Measurements from ENCODE around the gene COL4A1.

Gene COL4A1

DNA sequence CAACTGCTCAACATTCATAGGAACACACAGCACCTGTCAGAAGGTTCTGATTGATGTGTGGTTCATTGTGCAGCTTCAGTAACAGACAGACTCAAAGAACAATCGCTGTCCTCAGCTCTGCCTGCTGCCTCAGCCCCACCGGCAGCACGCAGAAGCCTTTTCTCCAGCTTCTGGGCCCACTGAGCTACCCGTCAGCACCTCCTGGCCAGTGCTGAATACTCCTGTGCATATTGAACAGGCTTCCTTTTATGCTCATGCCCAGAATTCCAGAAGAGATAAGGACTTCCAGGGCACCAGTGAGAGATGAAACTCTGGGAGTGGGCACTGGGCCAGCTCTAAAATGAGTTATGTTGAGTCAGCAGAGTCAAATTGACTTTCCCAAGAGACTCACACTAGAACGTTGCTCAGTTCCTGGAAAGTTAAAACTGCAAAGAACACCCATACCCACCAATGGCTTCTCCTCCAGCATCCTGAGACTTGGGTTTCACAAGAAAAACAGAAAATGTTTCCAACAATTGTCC is 119.3 kb downstream of the COL4A1 start:
- no peak for DNase-seq

GRCh38 chr13:110186231-110186855 is 120.6 kb downstream of the COL4A1 start:
- no peak for DNase-seq

GRCh38 chr13:110185696-110186095 is 121.3 kb downstream of the COL4A1 start:
- no peak for DNase-seq

DNA sequence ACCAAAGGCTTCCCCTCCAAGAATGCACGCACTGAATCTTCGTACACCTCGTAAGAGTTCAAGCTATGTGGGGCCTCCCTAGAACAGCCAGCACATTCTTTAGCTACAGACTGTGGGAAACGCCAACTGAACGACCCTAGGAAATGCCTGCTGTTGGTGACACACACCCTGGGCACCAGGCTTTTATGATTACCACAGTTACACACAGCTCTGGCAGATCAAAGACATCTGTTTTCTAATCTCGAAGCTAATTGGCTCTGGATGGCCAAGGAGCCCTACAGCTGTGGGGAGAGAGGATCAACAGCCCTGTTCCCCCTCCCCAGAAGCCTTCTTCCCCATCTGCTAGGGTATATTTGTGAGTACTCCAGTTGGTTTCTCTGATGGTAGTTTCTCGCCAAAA is 123.0 kb downstream of the COL4A1 start:
- DNase-seq = no peak

DNA sequence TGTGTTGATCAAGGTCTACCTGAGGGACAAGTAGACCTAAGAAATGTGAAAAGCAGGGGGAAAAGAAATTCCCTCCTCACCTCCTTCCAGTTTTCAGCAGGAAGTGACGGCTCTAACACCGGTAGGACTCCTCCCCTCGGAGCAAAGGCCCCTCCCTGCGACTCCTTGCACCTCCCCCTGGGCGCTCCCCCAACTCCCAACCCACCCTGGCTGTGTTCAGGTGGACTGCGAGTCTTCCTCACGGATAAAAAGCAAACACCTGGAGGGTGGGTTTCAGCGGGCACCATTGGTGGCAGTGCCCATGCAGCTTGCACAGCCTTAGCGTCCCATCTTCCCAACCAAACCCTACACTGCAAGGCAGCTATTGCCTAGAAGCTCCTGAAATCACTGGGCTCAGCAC is 124.5 kb downstream of the COL4A1 start:
- DNase-seq = no peak

DNA sequence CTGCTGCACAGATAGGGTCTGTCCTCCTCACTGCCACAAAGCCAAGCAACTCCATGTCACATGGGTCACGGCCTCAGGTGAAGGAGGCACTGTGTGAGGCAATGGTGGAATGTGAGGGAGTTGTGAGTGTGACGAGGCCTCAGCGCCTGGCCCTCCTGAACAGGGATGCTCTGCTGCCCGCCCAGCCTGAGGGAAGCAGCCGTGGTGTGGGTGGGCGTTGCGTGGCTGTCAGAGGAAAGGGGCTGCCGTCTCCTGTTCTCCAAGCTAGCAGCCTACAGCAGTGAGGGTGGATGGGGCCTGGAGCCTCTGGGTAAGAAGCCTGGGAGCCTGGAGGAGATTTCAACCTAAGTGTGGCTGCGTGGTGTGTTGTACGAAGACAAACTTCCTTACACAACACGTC is 125.0 kb downstream of the COL4A1 start:
- DNase-seq = no peak

DNA sequence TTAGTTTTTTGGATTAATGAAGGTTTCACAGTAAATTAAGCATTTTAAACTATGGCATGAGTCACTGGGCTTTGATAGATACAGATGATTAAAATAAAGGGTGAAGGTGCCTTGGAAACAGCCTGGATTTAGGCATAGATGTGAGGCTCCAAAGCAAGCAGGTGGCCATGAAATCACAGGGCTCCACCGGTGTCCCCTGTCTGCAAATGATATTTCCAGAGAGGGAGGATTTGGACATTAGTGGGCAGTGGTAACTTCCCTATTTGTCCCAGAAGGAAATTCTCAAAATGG is 127.2 kb downstream of the COL4A1 start:
- no peak for DNase-seq

DNA sequence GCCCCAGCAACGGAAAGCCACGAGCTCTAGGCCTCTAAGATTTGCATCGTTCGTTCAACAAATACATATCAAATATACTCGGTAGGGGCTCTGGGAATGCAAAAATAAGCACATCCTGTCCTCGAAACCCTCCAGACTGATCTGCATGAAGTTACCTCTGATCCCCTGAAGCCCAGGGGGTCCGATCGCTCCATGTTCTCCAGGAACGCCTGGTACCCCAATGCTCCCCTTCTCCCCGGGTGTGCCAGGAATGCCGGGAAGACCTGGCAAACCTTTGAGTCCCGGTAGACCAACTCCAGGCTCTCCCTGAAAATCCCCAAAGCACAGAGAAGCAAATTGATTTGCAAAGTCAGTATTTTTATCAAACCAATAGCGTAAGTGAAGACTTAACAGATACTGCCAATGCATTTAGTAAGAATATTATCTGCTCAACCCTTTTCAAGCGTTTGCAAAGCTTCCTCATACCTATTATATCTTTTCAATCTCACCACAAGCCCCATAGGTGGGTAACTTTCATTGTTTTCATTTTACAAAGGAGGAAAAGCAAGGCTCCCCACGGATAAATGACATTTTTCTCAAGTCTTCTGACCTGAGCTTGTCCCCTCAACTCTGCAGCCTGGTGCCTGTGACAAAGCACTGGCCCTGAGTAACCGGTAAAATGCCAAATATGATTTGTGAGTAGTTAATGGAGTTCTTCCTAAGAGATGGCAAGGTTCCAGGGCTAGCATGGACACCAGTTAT is 127.7 kb downstream of the COL4A1 start:
- DNase-seq = no peak

- no peak for DNase-seq
These were observed 129.2 kb downstream of the COL4A1 start for GRCh38 chr13:110177790-110178189.

GRCh38 chr13:110176431-110176830 is 130.5 kb downstream of the COL4A1 start:
- no peak for DNase-seq

DNA sequence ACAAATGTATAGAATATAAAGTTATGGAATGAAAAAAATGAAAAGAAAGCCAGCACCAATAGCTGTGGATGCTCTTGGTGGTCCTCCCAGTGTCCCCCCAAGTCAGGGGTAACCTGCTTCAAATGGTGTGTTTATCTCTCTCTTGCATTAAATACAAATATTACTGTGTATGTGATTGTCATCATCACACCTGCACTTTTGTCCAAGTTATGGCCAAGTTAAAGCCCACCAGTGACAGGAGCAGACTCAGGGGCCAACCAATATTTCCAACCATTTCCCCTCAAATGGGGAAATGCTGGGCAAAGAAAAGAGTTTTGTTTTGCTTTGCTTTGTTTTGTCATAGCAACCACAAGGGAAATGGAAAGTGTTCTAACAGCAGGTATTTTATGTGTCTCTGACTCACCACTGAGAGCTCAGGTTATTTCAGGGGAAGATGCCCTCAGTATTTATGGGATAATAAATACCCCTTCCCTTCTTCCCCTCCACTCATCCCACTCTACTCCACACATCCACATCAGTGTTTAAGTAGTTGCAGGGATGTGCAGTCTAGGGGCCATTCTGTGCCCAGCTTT is 133.6 kb downstream of the COL4A1 start:
- DNase-seq = no peak

DNA sequence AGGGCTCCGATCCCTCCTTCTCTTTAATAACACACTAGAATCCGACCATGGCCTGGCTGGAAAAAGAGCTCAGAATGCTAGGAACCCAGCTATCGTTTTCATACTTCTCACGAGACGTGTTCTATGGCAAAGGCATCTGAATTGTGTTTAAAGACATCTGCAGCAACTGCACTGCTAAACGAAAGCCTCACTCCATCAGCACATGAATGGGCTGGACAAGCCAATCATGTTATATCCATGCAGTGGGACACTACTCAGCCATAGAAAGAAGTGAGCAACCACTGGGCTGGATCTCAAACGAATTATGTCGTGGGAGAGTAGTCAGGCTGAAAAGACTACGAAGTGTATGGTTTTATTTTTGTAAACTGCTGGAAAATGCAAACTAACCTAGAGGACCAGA is 136.1 kb downstream of the COL4A1 start:
- DNase-seq = no peak

GRCh38 chr13:110170020-110170790 is 136.8 kb downstream of the COL4A1 start:
- no peak for DNase-seq

DNA sequence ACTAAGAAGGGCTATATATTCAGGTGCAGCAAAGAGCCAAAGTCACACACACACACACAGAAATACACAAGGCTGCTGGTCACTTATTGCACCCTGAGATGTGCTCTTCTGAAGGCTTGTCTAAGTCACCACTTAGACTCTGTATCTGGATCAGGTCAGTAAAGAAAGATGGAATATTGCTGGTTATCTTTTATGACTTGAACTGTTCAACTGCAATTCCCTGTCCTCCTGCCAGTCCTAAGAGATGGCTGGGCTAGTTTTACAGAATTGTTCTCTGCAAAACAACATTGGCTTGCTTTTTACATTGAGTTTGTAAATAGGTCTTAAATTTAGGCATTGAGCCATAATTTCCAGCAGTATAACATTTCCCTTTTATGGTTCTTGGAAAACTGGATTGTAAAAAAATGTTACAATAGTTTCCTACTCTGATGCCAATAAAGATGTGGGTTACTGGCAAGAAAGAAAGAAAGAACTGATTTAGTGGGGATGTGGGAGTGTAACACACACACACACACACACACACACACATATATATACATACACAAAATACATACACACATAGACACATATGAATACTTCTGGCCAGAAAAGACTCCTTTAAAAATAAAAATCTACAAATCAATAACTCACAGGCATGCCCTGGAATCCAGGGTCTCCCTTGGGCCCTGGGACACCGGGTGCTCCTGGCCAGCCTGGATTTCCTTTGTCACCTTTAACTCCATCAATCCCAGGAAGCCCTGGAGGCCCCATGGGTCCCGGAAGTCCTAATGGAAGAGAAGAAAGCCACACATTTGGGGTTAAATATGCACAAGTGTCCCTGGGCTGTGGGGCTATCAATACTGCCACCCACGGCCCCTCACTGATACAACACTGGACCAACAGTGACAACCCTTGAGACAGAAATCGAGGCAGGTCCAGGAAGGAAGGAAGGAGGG is 137.7 kb downstream of the COL4A1 start:
- DNase-seq = no peak

- no peak for DNase-seq
These were observed 140.4 kb downstream of the COL4A1 start for GRCh38 chr13:110166598-110166997.

- DNase-seq = no peak
These were observed 142.3 kb downstream of the COL4A1 start for GRCh38 chr13:110164706-110165105.

DNA sequence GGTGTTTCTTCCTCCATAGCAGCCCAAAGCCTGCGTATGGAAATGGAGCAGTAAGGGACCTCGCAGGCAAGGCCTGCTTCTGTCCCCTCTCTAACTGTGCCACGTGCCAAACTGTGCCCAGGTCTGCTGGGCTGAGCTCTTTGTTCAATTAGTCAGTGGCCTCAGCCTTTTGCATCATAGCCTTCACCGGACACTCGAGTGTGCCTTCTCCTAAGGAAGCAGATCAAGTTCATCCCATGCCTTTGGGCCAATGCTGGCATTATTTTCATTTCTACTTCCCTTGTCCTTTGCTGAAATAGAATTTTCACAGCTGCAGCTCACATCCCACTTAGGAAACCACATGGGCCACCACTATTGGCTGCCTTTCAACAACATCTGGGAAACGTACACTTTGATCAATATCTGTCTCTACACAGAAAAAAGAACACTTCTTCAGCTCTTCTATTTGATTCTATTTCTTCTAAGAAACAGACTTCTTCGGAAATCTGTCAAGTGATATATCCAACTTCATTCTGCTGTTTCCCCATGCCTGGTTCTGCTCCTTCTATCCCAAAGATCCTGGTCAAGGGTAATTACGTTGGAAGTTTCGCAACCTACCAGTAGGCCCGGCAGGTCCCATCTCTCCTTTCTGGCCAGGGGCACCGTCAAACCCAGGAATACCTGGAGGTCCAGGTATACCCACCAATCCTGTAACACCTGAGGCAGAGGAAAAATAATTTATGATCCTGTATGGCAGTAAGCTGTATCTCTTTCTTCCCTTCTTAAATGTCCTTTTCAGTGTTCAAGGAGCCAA is 143.9 kb downstream of the COL4A1 start:
- DNase-seq = no peak

GRCh38 chr13:110162053-110162452 is 144.9 kb downstream of the COL4A1 start:
- no peak for DNase-seq

DNA sequence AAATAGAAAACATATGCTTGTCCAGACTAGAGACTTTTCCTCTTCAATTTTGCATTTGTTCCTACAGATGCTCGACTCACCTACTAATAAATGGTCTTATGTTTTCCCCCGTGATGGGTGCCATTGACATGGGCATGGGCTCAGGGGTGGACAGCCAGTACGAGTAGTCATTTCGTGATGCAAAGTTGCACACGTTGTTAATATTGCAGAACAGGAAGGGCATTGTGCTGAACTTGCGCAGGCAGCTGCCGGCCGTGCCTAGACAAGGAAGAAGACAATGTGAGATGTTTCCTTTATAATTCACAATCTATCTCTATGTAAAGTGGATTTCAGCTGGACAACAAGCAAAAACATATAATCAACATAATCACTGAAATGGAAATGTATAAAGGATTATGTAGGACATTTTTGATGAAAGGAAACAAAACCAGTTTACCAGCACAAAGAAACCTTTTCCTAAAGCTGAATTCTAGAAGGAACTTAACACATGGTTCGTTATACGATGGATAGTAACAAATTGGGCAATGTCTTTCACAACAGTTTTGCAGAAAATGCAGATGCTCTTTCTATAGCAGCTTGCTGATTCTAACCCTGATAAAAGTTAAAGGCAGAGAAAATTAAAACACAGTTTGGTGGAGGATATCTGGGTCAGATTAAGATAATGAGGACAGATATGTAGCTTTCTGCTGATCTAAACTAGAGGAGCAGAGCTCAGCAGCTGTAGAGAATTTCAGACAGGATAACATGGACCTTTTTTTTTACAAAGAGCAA is 145.7 kb downstream of the COL4A1 start:
- DNase-seq = peak; percentile 70

DNA sequence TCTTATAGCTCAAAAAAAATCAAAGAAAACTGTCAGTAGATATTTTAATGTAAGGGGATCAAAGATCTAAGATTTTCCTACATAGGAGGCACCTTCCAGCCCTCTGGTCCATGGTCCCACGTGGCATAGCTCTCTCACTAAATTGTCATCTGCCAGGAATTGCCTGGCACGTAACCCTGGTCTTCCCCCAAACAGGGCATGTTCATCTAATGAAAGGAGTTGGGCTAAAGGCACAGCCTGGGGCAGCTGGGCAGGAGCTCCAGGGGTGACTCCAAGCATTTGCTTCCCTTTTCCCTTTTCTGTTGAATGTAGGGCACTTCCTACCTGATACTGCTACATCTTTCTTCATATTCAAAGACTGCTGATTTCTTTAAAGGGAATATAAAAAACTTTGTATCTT is 148.7 kb downstream of the COL4A1 start:
- DNase-seq = no peak

GRCh38 chr13:110157718-110158117 is 149.2 kb downstream of the COL4A1 start:
- DNase-seq = no peak

Data from SIG-M5 (cell line).